Body of pancreas (tissue), 4 donors: ENCODE measurements around the gene HYAL1. TPM values are rescaled to one million over a fixed set of nuclear protein-coding genes. Genes with fewer than 3 reads are reported as not detected.

ENCODE experiments used
- ATAC-seq: fragments of 150-250 bp; one replicate; pipeline ENCODE4 v1.9.1; 2016
- DNase-seq, 4 donors: peaks; one replicate each; pipeline ENCODE4 v3.0.0-alpha.2; 2019
- H3K27ac ChIP-seq, 4 donors: fragments of 200-600 bp; sonication (generic); 1 replicate in 3 of 4; 2 replicates in 1 of 4; pipeline versions ENCODE4 v1.5.1 to v1.6.1; 2016 to 2019; ENCODE audit warnings: mild to moderate bottlenecking in 1 of 4, mixed read lengths in 1 of 4, moderate library complexity in 1 of 4
- H3K27me3 ChIP-seq, 2 donors: fragments of 200-600 bp; sonication (generic); one replicate each; pipeline ENCODE4 v1.6.0; 2016; ENCODE audit warnings: mild to moderate bottlenecking in 1 of 2
- H3K36me3 ChIP-seq, 2 donors: fragments of 200-600 bp; sonication (generic); replicated peaks in 1 of 2; 2 replicates each; pipeline ENCODE4 v1.5.1; 2016; ENCODE audit warnings: low read depth in 2 of 2; ENCODE audit not compliant: insufficient read depth in 1 of 2
- H3K4me1 ChIP-seq: fragments of 200-600 bp; sonication (generic); one replicate; pipeline ENCODE4 v1.6.0; 2016
- H3K4me3 ChIP-seq, 2 donors: fragments of 200-600 bp; sonication (generic); 1 replicate in 1 of 2; 2 replicates in 1 of 2; pipeline ENCODE4 v1.5.1; 2016 to 2019
- H3K9me3 ChIP-seq, 3 donors: fragments of 200-600 bp; sonication (generic); 1 replicate in 2 of 3; 2 replicates in 1 of 3; pipeline ENCODE4 v1.5.1; 2016
- CTCF ChIP-seq, 7 experiments: fragments of 450-650 bp in 4 of 7; fragments of 200-600 bp in 3 of 7; sonication (generic) in 3 of 7; IDR thresholded peaks; one replicate each; pipeline ENCODE4 v1.5.1; 2016 to 2019; ENCODE audit warnings: antibody characterized with exemption in 7 of 7
- POLR2A ChIP-seq, 3 donors: fragments of 450-650 bp; IDR thresholded peaks; one replicate each; pipeline ENCODE4 v1.6.1; 2016; ENCODE audit warnings: antibody characterized with exemption in 3 of 3, mild to moderate bottlenecking in 2 of 3
- WGBS, 2 donors: methylation state at CpG; one replicate each; pipeline ENCODE4 v1.1.5; 2017; 5-methylcytosine and 5-hydroxymethylcytosine counted together
- intact Hi-C: fragments of 100-400 bp; cut with DNase I; formaldehyde crosslinking; loops from one replicate; pipeline ENCODE4 v1.15.1; 2023
- total RNA-seq, 2 donors: library from RNA; depleted of rRNA; stranded (reverse); fragments of >200 nt; gene quantifications; one replicate each; pipeline ENCODE4 v1.1.0, GENCODE V29; 2016

HYAL1 gene
- total RNA-seq, 2 donors from 2014 or later: 13.0 to 20.4 TPM

- H3K27ac ChIP-seq: no peak overlapping the region
- intact Hi-C loops: no loop called here
- no peak overlapping the region for H3K4me3 ChIP-seq
- no peaks in the 10 kb centered on the region for H3K27me3 ChIP-seq
- TF ChIP-seq POLR2A (IDR thresholded peaks at IDR 0.05) (no peak), CTCF (IDR thresholded peaks at IDR 0.05) (no peak)
- ATAC-seq: no peak
- 81 to 85% methylated on average over 5 to 11 of the region's 11 CpGs for WGBS, 2 donors
- H3K36me3 ChIP-seq: peaks cover 5 to 10% of the 10 kb centered on the region in 2 donors
- no peaks in the 10 kb centered on the region for H3K9me3 ChIP-seq
- DNase-seq: no peak
- H3K4me1 ChIP-seq: peaks cover 53% of the 10 kb centered on the region
These were observed 22.3 kb upstream of the HYAL1 start for GRCh38 chr3:50325497-50326181.

GRCh38 chr3:50325113-50325480 is 21.7 kb upstream of the HYAL1 start:
- intact Hi-C loops: no loop called here
- Histone ChIP-seq H3K9me3 (no peaks in the 10 kb centered on the region), H3K27ac (peak overlapping the region in 2 of 4 donors; percentile 43 to 97), H3K36me3 (peaks cover 0 to 4% of the 10 kb centered on the region in 2 donors), H3K4me3 (no peak overlapping the region), H3K27me3 (no peaks in the 10 kb centered on the region), H3K4me1 (peaks cover 58% of the 10 kb centered on the region)
- no peak for TF ChIP-seq POLR2A (IDR thresholded peaks at IDR 0.05)
- DNase-seq (no peak), ATAC-seq (no peak)
- WGBS, 2 donors: 70 to 78% methylated on average over 2 of the region's 2 CpGs

- intact Hi-C loops: no loop called here
- TF ChIP-seq POLR2A (IDR thresholded peaks at IDR 0.05) (no peak), CTCF (IDR thresholded peaks at IDR 0.05) (peak; percentile 63 to 81 (median 71))
- H3K4me1 ChIP-seq: peaks cover 64% of the 10 kb centered on the region
- no peak for ATAC-seq
- no peak overlapping the region for H3K4me3 ChIP-seq
- no peaks in the 10 kb centered on the region for H3K9me3 ChIP-seq
- H3K36me3 ChIP-seq: no peaks in the 10 kb centered on the region
- WGBS, 2 donors: 45 to 46% methylated on average over 4 of the region's 4 CpGs
- peak; percentile 64 to 77 (median 64) for DNase-seq
- H3K27me3 ChIP-seq: no peaks in the 10 kb centered on the region
- H3K27ac ChIP-seq: peak overlapping the region in 3 of 4 donors; percentile 43 to 98 (median 97)
These were observed 21.2 kb upstream of the HYAL1 start for GRCh38 chr3:50324351-50325112.

GRCh38 chr3:50323614-50324199 is 20.3 kb upstream of the HYAL1 start:
- no peaks in the 10 kb centered on the region for H3K9me3 ChIP-seq
- intact Hi-C loops: no loop called here

More at GRCh38 chr3:50323614-50324199, 20.3 kb upstream of the HYAL1 start:
- 68 to 69% methylated on average over 4 to 5 of the region's 5 CpGs for WGBS, 2 donors
- peak overlapping the region; percentile 17 to 98 (median 70) for H3K27ac ChIP-seq
- no peak overlapping the region for H3K4me3 ChIP-seq
- H3K4me1 ChIP-seq: peaks cover 65% of the 10 kb centered on the region
- H3K36me3 ChIP-seq: no peaks in the 10 kb centered on the region
- ATAC-seq (no peak), DNase-seq (no peak)
- TF ChIP-seq CTCF (IDR thresholded peaks at IDR 0.05) (no peak), POLR2A (IDR thresholded peaks at IDR 0.05) (no peak)
- no peaks in the 10 kb centered on the region for H3K27me3 ChIP-seq
